Trophoblast cell (in vitro differentiated cells and primary cell): ENCODE data around the gene NANOS3.

Experiments used
- DNase-seq, 2 donors: peaks; one replicate each; pipeline ENCODE4 v3.0.0-alpha.2; 2016
- H2AFZ ChIP-seq: 2 replicates; pipeline ENCODE4 v1.6.1; 2013; ENCODE audit warnings: low read length, moderate library complexity, mild to moderate bottlenecking; ENCODE audit not compliant: insufficient read depth, poor library complexity
- H2AK5ac ChIP-seq: 2 replicates; pipeline ENCODE4 v1.6.1; 2013; ENCODE audit warnings: mild to moderate bottlenecking, low read length
- H2BK120ac ChIP-seq: 2 replicates; pipeline ENCODE4 v1.6.1; 2013; ENCODE audit warnings: low read length, mild to moderate bottlenecking, moderate library complexity; ENCODE audit not compliant: insufficient read depth, poor library complexity
- H2BK12ac ChIP-seq: 2 replicates; pipeline ENCODE4 v1.6.1; 2013; ENCODE audit warnings: mild to moderate bottlenecking, low read length, moderate library complexity
- H2BK5ac ChIP-seq: 2 replicates; pipeline ENCODE4 v1.6.1; 2013; ENCODE audit warnings: low read length, low read depth, moderate library complexity, mild to moderate bottlenecking; ENCODE audit not compliant: poor library complexity
- H3K14ac ChIP-seq: 2 replicates; pipeline ENCODE4 v1.6.1; 2013; ENCODE audit warnings: mild to moderate bottlenecking, low read length
- H3K18ac ChIP-seq: 2 replicates; pipeline ENCODE4 v1.6.1; 2013; ENCODE audit warnings: mild to moderate bottlenecking, low read length
- H3K23ac ChIP-seq: 2 replicates; pipeline ENCODE4 v1.6.1; 2013; ENCODE audit warnings: low read length
- H3K27ac ChIP-seq: 2 replicates; pipeline ENCODE4 v1.5.1; 2013; ENCODE audit warnings: low read depth, mild to moderate bottlenecking, inconsistent platforms, low read length, moderate library complexity
- H3K27me3 ChIP-seq: 2 replicates; pipeline ENCODE4 v1.6.1; 2013; ENCODE audit warnings: inconsistent platforms, mild to moderate bottlenecking, low read length, moderate library complexity; ENCODE audit not compliant: insufficient read depth
- H3K36me3 ChIP-seq, 2 experiments: 1 replicate in 1 of 2; 2 replicates in 1 of 2; pipeline ENCODE4 v1.6.1; 2013; ENCODE audit warnings: low read length in 2 of 2, mild to moderate bottlenecking in 2 of 2, moderate library complexity in 1 of 2; ENCODE audit not compliant: insufficient read depth in 2 of 2, control insufficient read depth in 1 of 2
- H3K4ac ChIP-seq: 2 replicates; pipeline ENCODE4 v1.6.1; 2013; ENCODE audit warnings: low read depth, mild to moderate bottlenecking, low read length, moderate library complexity
- H3K4me1 ChIP-seq, 2 experiments: 1 replicate in 1 of 2; 2 replicates in 1 of 2; pipeline ENCODE4 v1.6.1; 2013; ENCODE audit warnings: low read length in 2 of 2, mild to moderate bottlenecking in 2 of 2, moderate library complexity in 1 of 2; ENCODE audit not compliant: insufficient read depth in 2 of 2, control insufficient read depth in 1 of 2
- H3K4me2 ChIP-seq: 2 replicates; pipeline ENCODE4 v1.6.1; 2013; ENCODE audit warnings: inconsistent platforms, mild to moderate bottlenecking, low read length, moderate library complexity
- H3K4me3 ChIP-seq: 2 replicates; pipeline ENCODE4 v1.5.1; 2013; ENCODE audit warnings: mild to moderate bottlenecking, low read depth, low read length, inconsistent platforms
- H3K79me1 ChIP-seq: one replicate; pipeline ENCODE4 v1.6.1; 2013; ENCODE audit warnings: low read length
- H3K79me2 ChIP-seq: 2 replicates; pipeline ENCODE4 v1.6.1; 2013; ENCODE audit warnings: low read length, mild to moderate bottlenecking; ENCODE audit not compliant: control insufficient read depth, insufficient read depth, poor library complexity
- H3K9ac ChIP-seq: 2 replicates; pipeline ENCODE4 v1.6.1; 2013; ENCODE audit warnings: mild to moderate bottlenecking, low read length
- H3K9me3 ChIP-seq: 2 replicates; pipeline ENCODE4 v1.6.1; 2013; ENCODE audit warnings: low read depth, mild to moderate bottlenecking, control low read depth, inconsistent platforms, low read length; ENCODE audit not compliant: insufficient read depth
- H4K12ac ChIP-seq: 2 replicates; pipeline ENCODE4 v1.6.1; 2013; ENCODE audit warnings: low read depth, mild to moderate bottlenecking, low read length, moderate library complexity
- H4K8ac ChIP-seq: 2 replicates; pipeline ENCODE4 v1.6.1; 2013; ENCODE audit warnings: low read depth, mild to moderate bottlenecking, low read length, moderate library complexity
- H4K91ac ChIP-seq: one replicate; pipeline ENCODE4 v1.6.1; 2013; ENCODE audit warnings: low read depth, mild to moderate bottlenecking, low read length, moderate library complexity
- WGBS: extraction: QIAGEN DNeasy Blood & Tissue Kit; methylation state at CpG from one replicate; pipeline ENCODE4 v1.1.7; 2013; ENCODE audit warnings: missing lambda C conversion rate; ENCODE audit not compliant: insufficient read length, insufficient coverage; ENCODE audit errors: extremely low coverage; 5-methylcytosine and 5-hydroxymethylcytosine counted together

NANOS3 gene

DNA sequence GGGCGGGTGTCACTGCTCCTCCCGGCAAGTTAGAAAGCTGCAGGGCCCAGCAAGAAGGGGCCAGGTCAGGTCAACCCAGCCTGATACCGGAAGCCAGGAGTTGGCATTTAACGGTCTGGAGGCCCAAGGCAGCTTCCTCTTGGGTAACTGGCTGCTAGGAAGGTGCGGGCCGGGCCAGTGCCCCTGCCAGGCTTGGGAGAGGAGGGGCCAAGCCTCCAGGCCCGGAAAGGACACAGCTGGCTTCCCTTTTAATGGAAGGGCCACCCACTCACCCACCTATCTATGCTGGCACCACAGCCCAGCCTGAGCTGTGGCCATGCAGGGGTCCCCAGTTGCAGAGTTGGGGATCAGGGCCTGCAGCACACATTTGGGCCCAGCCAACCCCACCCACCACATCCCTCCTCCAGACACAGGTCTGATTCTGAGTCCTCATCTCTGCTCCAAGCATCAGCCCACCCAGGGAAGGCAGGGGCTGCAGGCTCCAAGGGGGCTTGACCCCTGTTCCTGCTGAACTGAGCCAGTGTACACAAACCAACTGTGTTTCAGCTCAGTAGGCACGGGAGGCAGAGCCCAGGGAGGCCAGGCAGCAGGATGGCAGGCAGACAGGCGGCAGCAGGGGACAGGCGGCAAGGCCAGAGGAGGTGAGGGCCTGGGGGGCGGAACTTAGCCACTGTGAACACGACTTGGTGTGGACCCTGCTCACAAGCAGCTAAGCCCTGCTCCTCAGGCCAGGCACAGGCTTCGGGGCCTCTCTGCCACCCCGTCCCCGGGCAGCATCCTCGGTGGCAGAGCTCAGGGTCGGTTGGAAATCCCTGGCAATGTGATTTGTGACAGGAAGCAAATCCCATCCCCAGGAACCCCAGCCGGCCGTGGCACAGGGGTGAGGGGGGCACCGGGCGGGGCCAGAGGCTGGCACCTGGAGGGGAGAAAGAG lies 40.9 kb upstream of the NANOS3 start:
- Histone ChIP-seq H3K27me3 (no peaks in the 10 kb centered on the region), H3K18ac (no peak overlapping the region), H3K9me3 (peaks cover 2% of the 10 kb centered on the region), H4K12ac (no peak overlapping the region), H2AFZ (no peak overlapping the region), H4K91ac (no peak overlapping the region), H2BK5ac (no peak overlapping the region), H3K14ac (no peak overlapping the region), H3K79me1 (peaks cover 22% of the 10 kb centered on the region), H3K4ac (peak overlapping the region; percentile 52), H3K36me3 (peaks cover 60 to 63% of the 10 kb centered on the region in 2 experiments), H2BK12ac (no peak overlapping the region), H3K4me3 (no peak overlapping the region), H2BK120ac (no peak overlapping the region), H3K4me2 (no peak overlapping the region), H2AK5ac (no peak overlapping the region), H3K4me1 (peaks cover 30 to 46% of the 10 kb centered on the region in 2 experiments), H3K79me2 (peaks cover 32% of the 10 kb centered on the region), H3K27ac (peak overlapping the region; percentile 3), H3K23ac (no peak overlapping the region), H4K8ac (no peak overlapping the region), H3K9ac (no peak overlapping the region)
- WGBS: no CpG with 5 or more reads among the region's 21 CpGs
- DNase-seq: peak; percentile 82 to 85

DNA sequence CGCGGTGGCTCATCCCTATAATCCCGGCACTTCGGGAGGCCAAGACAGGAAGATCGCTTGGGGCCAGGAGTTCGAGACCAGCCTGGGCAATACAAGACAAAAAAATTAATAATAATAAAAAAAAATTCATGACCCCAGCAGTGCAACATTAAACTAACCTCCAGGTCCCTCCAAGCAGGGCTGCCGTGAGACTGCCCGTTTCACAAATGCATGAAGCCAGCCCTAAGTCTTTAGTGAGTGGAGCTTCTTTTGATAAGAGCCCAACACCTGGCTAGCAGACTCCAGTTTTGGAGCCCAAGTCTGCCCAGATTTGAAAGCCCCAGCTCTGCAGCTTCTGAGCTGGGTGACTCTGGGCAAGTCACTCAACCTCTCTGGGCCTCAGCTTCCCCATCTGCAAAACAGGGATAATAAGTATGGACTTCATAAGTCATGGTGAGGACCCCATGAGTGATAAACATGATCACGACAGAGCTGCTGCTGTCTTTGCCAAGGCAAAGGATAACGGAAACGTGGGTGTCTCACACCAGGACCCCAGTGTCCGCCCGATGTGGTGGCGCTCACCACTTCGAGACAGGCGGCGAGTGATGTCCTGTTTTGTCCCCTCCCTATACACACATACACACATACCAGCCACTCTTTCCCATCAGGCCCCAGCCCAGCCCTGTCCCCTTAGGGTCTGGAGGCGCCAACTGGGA lies 38.4 kb upstream of the NANOS3 start:
- DNase-seq: peak in 1 of 2 donors; percentile 48
- no CpG with 5 or more reads among the region's 18 CpGs for WGBS
- no peak overlapping the region for H2BK5ac ChIP-seq

DNA sequence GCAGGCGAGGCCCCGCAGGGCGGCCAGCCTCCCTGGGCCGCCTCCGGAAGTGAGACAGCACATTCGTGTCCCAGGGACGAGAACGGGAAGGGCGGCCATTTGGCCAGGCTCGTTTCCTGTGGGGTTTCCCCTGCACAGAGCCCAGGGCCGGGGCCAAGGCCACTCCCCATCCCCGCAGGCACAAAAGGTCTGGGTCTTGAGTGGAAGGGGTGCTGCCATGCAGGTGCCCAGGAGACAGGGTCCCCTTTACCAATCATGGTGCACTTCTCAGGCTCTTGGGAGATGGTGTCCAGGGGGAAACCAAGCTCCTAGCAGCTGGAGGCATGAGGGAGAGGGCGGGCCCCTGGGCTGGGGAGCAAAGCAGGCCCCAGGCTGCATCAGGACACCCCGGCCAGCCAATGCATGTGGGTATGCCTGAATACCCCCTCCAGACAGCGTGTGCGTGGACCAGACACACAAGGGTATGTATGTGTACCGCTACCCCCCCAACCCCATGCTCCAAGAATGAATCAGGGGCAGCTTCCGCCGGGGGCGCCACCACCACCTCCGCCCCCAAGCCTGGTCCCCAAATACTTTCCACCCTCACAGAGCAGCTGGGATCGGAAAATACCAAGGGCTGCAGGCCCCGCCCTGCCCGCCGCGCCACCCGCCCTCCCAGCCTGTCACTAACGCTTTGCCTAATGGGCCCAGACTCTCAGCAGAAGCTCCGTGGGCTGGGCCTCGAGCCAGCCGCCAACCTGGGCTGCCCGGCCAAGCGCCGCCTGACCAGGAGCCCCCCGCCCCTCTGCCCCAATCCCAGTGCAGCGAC lies 37.6 kb upstream of the NANOS3 start:
- Histone ChIP-seq H3K18ac (peak overlapping the region; percentile 35), H3K14ac (peak overlapping the region; percentile 16), H3K36me3 (peaks cover 56 to 60% of the 10 kb centered on the region in 2 experiments), H2BK12ac (no peak overlapping the region), H3K4ac (peak overlapping the region; percentile 98), H2AK5ac (no peak overlapping the region), H3K23ac (no peak overlapping the region), H3K4me2 (peak overlapping the region; percentile 97), H2BK120ac (no peak overlapping the region), H3K4me3 (peak overlapping the region; percentile 26), H4K12ac (no peak overlapping the region), H3K9ac (peak overlapping the region; percentile 34), H3K27ac (peak overlapping the region; percentile 57), H3K27me3 (no peaks in the 10 kb centered on the region), H4K91ac (no peak overlapping the region), H2AFZ (no peak overlapping the region), H2BK5ac (peak overlapping the region; percentile 8), H3K9me3 (peaks cover 2% of the 10 kb centered on the region), H3K79me1 (peaks cover 41% of the 10 kb centered on the region), H4K8ac (no peak overlapping the region), H3K79me2 (peaks cover 51% of the 10 kb centered on the region), H3K4me1 (peaks cover 42 to 51% of the 10 kb centered on the region in 2 experiments)
- DNase-seq: peak; percentile 81 to 83
- no CpG with 5 or more reads among the region's 36 CpGs for WGBS

More for the DNA sequence above, 38.4 kb upstream of the NANOS3 start:
- Histone ChIP-seq H2AK5ac (no peak overlapping the region), H4K12ac (no peak overlapping the region), H3K36me3 (peaks cover 63 to 67% of the 10 kb centered on the region in 2 experiments), H3K9ac (no peak overlapping the region), H3K4me3 (no peak overlapping the region), H2BK120ac (no peak overlapping the region), H2BK12ac (no peak overlapping the region), H4K8ac (no peak overlapping the region), H3K27ac (peak overlapping the region; percentile 57), H2AFZ (no peak overlapping the region), H3K4me2 (peak overlapping the region; percentile 97), H3K79me1 (peaks cover 37% of the 10 kb centered on the region), H3K18ac (no peak overlapping the region), H4K91ac (no peak overlapping the region), H3K23ac (no peak overlapping the region), H3K14ac (peak overlapping the region; percentile 16), H3K4me1 (peaks cover 39 to 50% of the 10 kb centered on the region in 2 experiments), H3K27me3 (no peaks in the 10 kb centered on the region), H3K9me3 (peaks cover 2% of the 10 kb centered on the region), H3K4ac (peak overlapping the region; percentile 98), H3K79me2 (peaks cover 49% of the 10 kb centered on the region)

DNA sequence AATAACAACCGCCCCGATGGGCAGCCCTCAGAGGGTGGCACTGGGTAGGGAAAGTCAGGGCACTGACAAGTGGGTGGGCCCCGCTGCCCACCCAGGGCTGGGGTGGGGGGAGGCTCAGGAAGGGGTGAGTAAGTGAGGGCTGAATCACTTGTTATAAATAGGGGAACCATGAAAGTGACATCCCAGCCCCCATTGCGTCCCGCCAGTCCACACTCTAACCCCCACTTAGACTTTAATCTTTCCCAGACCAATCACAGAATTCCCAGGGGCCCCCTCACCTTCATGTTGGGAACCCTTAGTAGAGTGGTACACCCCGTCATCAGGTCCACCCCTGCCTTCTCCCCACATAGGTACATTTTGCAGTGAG lies 37.0 kb upstream of the NANOS3 start:
- Histone ChIP-seq H3K4me1 (peaks cover 45 to 53% of the 10 kb centered on the region in 2 experiments), H4K8ac (peak overlapping the region; percentile 33), H2BK5ac (peak overlapping the region; percentile 7), H3K79me1 (peaks cover 44% of the 10 kb centered on the region), H3K14ac (peak overlapping the region; percentile 50), H3K79me2 (peaks cover 51% of the 10 kb centered on the region), H4K12ac (peak overlapping the region; percentile 27), H3K27me3 (no peaks in the 10 kb centered on the region), H2AK5ac (no peak overlapping the region), H3K9me3 (peaks cover 2% of the 10 kb centered on the region), H4K91ac (peak overlapping the region; percentile 3), H2BK120ac (peak overlapping the region; percentile 13), H3K36me3 (peaks cover 52 to 55% of the 10 kb centered on the region in 2 experiments), H3K18ac (peak overlapping the region; percentile 55), H3K23ac (no peak overlapping the region), H3K4ac (peak overlapping the region; percentile 98), H2AFZ (no peak overlapping the region), H3K9ac (peak overlapping the region; percentile 3), H2BK12ac (no peak overlapping the region), H3K27ac (peak overlapping the region; percentile 48), H3K4me3 (peak overlapping the region; percentile 26), H3K4me2 (peak overlapping the region; percentile 97)
- no CpG with 5 or more reads among the region's 6 CpGs for WGBS
- DNase-seq: no peak
